NCI-H1694 treated with DMSO at 0.1 percent for 48 hours (cell line): ENCODE measurements around the gene HOXA9.

Experiments used
- DNase-seq: peaks from one replicate; lab custom pipeline; 2025; lab: John Stamatoyannopoulos, UW

Gene HOXA9

DNA sequence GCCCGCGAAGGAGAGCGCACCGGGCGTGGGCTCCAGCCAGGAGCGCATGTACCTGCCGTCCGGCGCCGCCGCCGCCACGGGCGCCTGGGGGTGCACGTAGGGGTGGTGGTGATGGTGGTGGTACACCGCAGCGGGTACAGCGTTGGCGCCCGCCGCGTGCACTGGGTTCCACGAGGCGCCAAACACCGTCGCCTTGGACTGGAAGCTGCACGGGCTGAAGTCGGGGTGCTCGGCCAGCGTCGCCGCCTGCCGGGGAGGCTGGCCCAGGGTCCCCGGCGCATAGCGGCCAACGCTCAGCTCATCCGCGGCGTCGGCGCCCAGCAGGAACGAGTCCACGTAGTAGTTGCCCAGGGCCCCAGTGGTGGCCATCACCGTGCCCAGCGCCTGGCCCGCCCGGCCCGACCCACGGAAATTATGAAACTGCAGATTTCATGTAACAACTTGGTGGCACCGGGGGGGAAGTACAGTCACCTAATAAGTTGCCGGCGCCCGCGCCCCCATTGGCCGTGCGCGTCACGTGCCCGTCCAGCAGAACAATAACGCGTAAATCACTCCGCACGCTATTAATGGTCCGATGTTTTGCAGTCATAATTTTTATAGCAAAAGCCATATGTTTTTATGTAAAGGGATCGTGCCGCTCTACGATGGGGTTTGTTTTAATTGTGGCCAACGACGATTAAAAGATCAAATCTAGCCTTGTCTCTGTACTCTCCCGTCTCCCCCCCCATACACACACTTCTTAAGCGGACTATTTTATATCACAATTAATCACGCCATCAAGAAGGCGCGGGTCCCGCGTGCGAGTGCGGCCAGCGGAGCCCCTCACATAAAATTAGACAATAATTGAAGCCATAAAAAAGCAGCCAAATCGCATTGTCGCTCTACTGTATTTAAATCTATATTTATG lies at the start of gene HOXA9:
TSS of gene HOXA9 (minus strand) at position 449 of the 907 bp plus-strand sequence. CDS start at position 369, 80 bp downstream.
- no peak for DNase-seq

DNA sequence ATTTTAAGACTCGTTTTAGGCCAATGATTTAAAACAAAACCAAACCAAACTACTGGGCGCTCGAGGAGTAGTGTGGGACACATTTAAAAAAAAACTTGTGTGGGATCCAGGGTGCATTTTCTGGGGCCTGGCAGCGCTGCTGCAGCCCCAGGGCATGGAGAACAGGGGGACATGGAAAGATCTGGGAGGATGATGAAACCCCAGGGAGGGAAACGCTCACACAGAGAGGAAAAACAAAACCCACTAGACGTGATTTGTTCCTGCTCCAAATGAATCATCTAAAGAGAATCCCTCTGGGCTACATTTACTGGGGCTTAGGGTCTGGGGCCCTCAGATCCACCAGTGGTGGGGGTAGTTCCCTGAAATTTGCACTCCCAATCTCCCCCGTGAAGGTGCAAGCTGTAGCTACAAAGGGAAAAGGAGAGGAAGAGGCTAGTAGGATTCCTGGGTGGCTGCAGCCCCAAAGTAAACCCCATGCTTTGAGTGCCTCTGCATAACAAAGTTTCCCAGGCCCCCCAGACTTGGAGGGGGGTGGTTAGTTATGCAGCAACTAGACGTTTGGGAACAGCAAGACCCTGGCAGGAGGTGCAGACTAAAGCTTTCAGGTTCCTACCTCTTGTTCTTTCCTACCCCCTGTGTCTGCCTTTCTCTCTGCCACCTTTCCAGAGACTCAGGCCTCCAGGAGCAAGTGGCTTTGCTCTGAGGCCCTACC lies 49.1 kb upstream of the HOXA9 start:
- DNase-seq = no peak

DNA sequence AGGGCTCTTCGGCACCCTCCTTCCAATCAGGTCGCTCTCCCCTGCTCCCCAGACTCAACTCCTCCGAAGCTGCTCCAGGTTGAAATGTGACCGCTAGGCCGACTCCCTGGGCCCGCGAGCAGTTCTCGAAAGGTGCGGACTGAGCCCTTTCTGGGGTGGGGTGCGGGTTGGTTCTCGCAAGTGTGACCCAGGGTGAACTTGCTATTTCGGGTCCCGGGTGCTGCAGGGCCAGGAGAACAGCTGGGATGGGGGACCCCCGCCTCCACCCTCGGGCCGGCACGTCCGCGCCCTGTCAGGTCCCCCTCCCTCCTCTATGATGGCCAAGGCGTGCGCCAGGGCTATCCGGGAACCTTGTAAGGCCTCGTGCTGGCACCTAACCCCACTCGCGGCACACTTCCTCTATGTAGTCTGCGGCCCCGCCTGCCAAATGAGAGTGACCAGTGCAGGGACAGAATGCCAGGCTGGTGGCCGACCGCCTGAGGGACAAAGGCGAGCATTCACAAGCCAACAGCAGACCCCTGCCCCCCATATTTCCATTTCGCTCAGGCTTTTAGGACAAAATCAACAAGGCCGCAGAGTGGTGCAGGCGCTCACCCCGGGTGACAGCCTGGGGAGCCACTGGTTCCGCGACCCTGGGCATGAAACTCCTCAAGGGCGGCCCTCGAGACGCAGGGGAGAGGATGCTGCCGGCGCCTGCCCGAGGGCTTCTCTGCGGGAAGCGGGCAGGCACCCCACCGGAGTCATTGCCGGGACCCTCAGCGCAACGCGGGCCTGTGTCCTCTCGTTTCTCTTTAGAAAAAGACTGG lies 48.3 kb upstream of the HOXA9 start:
- no peak for DNase-seq

DNA sequence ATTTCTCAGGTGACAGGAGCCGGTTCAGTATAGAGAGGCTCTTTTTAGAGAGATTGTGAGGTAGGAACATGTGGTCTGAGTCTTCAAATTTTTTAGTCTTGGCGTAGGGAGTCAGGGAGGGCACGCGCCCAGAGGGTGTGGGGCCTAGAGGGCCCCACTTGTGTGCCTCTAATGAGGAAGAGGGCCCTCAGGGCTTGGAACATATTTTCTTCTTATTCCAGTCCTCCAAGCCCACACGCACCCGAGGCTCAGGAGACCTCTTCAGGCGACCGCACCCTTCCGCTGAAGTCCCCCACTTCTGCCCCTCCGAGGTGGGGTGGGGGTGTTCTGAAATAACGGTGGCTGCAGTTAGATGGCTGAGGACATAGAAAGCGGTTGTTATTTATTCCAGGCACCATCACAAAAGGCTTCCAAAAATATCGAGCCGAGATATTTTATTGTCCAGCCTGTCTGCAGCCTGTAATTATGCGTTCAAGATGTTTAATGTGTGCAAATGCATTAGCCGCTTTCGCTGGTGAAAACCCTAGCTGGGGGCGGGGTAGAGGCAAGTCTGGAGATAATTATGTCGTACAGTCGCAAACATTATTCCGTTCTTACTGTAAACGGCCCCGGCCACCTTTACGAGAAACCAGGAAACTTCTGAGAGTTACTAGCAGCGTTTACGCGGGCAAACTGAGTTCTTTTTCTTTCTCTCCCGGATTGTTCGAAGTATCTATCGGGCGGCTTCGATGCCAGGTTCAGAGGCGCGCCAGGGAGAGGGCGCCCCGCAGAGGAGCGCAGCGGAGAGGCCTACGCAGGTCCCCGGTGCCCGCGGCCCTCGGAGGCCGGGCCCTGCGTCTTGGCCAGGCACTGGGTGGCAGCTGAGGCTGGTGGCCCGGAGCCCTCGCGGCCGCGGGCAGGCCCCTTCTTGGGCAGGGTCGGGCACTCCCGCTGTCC lies 47.4 kb upstream of the HOXA9 start:
- DNase-seq = no peak

DNA sequence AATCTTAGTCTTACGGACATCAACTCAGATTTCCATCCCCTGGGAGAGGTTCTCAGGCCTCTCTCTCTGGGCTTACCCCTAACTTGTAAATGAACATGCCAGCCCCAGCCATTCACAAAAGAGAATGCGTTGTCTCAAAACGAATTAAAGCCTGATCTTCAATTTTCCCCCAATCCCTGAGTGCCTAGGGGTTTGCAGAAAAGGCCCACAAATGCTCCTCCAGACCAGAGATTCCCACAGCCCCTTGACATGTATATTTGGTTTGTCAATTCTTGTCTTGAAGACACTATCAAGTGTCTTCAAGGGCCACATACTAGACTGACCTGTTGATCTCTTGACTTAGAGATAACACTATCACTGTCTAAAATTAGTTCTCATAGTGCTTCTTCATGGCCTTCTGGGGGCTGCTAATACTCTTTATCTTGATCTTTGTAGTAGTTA lies 46.4 kb upstream of the HOXA9 start:
- no peak for DNase-seq

DNA sequence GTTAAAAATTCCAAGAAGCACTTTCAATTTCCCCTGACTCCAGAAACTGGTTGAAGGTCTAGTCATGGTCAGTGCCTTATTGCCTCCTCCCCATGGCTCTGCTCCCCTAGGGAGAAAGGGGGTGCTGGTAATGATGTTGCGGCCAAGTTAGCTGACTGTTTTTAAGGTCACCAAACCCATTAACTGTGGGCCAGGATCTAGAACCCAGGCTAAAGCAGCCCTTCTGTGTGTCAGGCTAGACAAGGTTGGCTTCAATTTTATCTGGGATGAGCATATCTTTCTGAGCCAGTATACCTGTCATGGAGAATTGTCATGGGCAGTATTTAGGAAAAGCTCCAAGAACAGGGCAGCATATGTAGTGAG lies 45.7 kb upstream of the HOXA9 start:
- DNase-seq = no peak

DNA sequence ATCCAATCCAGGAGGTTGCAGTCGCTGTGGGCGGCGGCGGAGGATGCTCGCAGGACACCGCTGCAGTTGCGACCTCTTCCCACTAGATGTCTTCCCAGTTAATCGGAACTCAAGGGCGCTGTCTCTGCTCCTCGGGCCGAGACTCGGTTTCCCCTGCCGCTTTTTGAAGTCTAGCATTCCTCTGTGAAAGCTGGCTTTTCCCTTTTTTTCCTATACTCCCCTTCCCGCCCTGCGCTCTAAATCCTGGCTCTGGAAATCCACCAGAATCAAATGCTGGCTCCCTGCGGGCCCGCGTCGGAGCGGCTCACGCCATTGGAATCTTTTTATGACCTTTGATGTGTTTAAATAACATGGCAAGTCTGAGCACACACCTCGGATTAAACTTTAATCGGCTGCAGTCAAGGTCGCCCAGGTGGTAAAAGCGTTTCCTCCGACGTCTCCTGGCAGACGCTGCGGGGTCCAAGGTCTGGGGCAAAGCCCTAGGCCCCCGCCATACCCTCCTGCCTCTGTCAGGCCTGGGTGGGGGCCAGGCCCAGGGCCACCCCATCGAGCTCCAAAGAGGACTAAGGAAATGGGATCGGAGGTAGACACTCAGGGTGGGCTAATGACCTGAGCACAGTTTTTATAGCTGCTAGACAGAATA lies 45.2 kb upstream of the HOXA9 start:
- DNase-seq = no peak

DNA sequence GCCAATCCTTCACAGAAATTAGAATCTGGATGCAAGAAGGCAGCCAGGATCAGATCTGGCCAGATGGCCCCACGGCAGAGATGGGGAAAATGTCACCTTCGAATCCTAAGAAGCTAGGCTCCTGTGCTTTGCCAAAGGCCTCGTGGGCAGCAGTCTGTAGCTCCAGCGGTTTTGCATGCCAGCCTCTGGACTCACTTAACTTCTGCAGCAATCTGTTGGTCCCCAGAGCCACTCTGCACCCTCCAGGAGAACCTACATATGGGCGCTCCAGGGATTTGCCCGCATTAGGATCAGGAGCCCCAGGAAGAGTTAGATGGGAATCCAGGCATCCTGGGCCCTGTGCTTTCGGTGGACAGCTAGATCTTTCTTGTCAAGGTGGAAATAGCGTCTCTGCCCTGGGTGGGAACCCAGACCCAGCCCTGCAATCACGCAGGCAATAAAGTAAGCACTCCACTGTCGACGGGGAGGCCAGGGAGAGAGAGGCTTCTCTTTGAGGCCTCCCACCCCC lies 44.6 kb upstream of the HOXA9 start:
- no peak for DNase-seq

DNA sequence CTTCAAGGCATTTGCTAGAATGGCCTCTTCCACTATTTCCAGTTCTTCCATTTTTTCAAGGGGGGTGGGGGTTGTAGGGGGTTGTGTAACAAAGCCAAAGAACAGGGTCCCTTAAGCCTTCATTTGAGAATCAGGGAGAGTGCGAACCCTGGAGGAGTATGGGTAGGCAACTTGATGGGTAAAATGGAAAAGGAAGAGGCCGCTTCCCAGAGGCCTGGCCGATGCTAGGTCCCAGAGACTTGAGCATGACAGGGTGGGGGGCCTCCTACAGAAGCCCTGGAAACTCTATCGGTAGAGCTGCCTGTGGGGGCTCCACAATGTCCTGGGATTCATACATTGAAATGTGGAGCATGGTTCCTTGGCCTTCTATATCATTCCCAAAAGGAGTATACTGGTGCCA lies 43.7 kb upstream of the HOXA9 start:
- no peak for DNase-seq

DNA sequence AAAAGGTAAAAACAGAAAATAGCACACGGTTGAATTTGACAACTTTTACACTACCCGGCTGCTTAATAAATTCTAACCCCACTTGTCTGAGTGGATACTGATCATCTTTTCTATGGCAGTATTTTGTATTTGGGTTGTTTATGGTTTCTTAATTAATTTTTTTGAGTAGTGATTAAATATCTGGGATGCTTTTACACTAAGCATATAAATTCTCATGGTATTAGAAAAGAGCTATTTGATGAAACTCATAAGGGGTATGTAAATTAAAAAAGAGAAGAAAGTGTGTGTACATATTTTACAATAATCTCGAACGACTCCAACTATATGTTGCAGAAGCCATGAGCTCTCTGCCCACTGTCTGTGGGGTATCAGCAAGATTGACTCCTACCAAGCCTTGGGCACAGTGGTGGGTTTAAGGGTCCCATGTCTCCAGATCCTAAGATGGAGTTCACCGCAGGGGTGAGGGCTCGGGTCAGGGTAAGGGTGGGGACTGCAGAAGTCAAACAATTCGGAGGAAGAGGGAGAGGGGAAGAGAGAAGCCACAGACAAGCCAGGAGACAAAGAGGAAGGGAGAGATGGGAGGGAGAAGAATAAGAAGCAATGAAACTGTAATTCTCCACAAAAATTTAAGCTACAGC lies 42.1 kb upstream of the HOXA9 start:
- DNase-seq = no peak

DNA sequence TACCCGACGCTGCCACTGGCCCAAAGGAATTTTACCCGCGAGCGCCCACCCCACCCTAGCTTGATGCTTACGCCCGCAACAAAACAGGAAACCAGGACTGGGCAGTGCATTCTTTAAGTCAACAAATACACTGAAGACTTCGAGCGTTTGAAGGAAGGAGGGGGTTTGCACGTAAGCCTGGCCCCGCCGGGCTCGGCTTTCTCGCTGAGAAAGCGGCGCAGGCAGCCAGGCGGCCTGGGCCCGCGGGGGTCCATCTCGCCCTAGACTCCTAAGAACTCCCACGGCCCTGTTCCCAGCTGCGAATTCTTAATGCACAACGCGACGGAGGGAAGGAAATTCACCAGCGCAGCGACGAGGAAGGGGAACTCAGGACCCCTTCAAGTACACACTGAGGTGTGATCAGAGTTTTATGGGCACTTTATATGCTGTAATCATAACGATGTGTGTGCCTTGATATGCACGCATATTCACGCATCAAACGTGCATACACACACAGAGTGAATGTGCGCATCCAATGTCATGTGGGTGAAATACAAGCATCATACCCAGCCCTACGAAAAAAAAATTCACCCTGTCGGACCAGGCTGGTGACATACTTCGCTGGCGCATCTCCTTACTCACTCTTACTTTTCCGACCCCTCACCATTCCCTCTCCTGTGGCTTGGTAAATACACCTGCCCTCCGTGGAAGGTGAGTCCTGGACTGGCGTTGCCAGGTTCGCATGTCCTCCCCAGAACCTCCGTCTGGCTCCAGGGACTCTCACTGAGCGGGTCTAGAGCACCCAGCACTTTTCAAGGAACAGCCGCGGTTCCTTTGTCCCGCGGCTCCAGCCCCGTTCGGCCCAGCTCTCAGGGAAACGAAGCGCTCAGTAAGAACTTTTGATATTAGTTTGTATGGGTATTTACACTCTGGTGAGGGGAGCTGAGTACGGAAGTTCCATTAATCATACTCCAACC lies 40.3 kb upstream of the HOXA9 start:
- DNase-seq = no peak

DNA sequence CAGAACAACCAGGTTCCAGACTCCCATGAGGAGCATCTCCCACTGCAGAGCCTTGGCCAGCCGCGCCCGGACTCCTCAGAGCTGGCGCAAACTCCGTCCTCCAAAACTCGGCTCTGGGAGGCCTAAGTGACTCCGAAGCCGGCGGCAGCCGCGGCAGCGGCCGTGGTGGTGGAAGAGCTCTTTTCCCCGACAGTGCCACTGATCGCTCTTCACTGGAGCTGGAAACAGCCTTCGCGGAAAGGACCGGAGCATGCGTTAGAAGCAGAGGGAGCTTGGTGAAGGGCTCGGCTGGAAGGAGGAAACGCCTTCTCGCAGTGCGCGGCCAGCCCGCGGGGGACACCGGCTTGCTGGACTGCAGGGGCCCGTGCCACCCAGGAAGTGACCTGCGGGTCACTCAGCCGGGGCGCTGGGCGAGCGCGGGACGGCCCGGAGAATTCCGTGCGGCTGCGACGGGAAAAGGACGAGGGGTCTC lies 39.5 kb upstream of the HOXA9 start:
- DNase-seq = no peak

DNA sequence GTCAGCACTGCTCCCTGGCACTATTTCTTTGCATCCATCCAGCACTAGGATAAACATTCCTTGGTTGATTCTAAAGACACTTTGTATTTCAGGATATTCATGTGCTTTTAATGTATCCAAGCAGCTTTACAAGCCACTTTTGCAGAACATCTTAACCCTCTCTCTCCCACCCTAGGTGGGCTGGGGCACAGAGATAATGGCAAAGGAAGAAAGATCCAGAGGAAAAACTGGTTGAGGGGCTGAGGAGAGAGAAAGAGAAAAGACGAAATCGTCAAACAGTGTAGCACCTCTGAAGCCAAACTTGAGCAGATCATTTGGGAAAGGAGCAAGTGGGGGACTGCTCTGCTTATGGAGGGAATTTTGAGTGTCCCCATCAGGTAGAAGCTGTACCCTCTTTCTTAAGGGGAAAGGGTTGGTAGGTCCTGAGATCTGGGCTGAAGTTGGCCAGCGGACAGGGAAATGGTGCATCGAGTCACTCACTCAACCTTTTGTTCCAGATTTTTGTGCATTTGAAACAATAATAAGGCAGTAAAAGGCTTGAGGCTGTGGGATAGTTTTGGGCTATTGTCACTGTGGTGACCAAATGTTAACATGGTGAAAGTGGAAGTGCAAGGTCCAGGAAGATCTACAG lies 38.7 kb upstream of the HOXA9 start:
- no peak for DNase-seq

DNA sequence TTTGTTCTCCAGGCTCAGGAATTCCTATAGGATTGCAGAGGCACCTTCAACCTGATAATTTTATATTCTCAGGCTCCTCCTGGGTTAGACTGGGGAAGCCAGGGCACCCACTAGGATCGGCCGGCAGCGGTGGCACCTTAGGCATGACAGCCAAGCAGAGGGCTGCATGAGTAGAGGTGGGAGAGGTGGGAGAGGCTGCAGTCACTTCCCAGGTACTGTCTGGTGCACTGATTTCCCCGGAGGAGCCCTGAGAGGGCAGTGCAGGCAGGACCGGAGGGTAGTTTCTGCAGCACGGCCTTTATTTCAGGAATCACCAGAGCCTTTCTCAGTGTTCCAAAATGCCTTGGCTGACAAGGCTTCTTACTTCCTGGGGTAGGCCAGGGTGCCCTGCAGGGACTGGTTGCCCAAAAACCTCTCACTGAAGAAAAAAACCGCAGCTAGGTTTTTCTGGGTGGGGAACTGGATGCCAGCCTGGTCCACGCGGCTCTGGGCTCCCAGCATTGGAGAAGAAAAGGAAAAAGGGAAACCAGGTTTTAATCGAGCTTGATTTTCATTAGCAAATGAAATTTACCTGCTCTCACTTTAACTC lies 38.1 kb upstream of the HOXA9 start:
- no peak for DNase-seq

DNA sequence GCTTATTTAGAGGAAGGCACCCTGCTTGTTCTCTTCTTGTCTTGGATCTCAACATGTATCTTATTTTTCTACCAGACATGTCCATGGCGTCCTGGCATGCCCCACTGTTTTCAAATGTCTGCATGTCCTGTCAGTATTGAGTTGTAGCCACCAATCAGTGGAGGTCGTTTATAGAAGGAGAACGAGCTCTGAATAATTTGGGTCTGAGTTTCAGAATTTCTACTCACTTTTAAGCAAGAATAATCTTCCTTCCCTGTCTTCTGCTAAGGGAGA lies 37.5 kb upstream of the HOXA9 start:
- DNase-seq = no peak

DNA sequence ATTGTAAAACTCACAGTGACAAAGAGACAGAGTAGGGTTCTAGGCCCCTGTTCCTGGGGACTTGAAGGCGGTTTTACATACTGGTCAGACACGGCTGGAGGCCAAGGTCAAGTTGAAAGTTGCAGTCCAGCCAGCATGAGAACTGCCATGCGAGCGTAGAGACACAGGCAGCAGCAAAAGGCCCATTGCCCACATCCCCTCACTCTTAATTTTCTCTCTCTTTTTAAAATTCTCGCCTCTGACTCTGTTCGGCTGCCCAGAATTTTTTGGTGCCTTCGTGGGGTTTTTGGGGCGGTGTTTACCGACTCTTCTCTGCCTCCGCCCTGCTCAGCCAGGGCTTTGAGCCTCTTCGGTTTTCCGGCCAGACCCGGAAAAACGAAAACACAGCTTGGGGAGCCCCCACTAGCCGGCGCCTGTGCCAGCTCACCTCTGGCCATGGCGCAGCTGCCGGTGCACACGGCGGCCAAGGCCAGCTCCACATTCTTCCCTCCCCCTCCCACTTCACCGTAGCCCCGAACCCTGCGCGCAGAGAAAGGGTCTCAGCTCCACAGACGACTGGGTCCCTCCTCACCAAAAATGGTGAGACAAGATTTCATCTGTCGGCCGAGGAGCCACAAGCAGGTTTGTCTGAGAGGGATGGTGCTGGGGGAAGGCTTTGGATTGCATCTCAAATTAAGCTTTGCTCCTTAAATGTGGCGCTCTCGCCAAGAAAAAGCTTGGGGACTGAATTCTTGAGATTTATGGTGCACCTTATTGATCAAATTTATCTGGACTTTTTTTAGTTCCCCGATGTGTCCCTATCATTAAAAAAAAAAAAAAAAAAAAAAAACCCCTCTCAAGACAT lies 36.9 kb upstream of the HOXA9 start:
- DNase-seq = no peak

DNA sequence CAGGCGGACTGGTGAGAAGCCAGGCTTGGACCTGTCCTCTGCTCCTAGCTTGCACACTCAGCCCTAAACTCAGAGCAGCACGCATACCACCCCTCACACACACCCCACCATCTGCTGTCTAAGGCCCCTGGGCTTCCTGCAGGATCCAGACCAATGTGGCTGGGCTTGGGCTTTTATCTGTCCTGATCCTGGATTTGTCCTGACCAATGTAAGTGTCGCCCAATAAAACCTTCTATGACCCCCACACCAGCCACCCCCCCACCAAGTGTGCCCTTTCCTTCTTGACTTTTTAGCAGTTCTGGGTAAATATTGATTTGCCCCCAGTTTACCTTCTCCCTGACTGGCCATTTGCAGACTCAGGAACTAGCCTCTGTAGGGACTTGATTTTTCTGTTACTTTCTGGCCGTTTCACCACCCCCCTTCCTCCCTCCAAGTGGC lies 36.3 kb upstream of the HOXA9 start:
- DNase-seq = no peak
